Smooth muscle cell (in vitro differentiated cells): Measurements from ENCODE around the gene TMEM63B. TPM values are rescaled to one million over a fixed set of nuclear protein-coding genes. Genes with fewer than 3 reads are reported as not detected.

Experiments used
- DNase-seq: peaks from one replicate; lab custom pipeline; 2025; ENCODE audit not compliant: unreplicated experiment; lab: John Stamatoyannopoulos, UW
- H2AFZ ChIP-seq: fragments of 200-600 bp; sonication (generic); 2 replicates; pipeline ENCODE4 v1.6.0; 2016; ENCODE audit warnings: antibody characterized with exemption, low read depth, mild to moderate bottlenecking
- H3F3A ChIP-seq: fragments of 200-600 bp; sonication (generic); 2 replicates; pipeline ENCODE4 v1.6.0; 2017; ENCODE audit warnings: antibody characterized with exemption, low read depth
- H3K27ac ChIP-seq: fragments of 200-600 bp; sonication (generic); 2 replicates; pipeline ENCODE4 v1.5.1; 2016; ENCODE audit warnings: low read depth, mild to moderate bottlenecking
- H3K27me3 ChIP-seq: fragments of 200-600 bp; sonication (generic); 2 replicates; pipeline ENCODE4 v1.6.1; 2016; ENCODE audit warnings: low read depth, mild to moderate bottlenecking
- H3K36me3 ChIP-seq: fragments of 200-600 bp; sonication (generic); 2 replicates; pipeline ENCODE4 v1.5.1; 2016; ENCODE audit warnings: low read depth
- H3K4me1 ChIP-seq: fragments of 200-600 bp; sonication (generic); 2 replicates; pipeline ENCODE4 v1.5.1; 2016; ENCODE audit warnings: low read depth
- H3K4me2 ChIP-seq: fragments of 200-600 bp; sonication (generic); 2 replicates; pipeline ENCODE4 v1.6.0; 2016; ENCODE audit warnings: mild to moderate bottlenecking
- H3K4me3 ChIP-seq: fragments of 200-600 bp; sonication (generic); 2 replicates; pipeline ENCODE4 v1.5.1; 2016; ENCODE audit warnings: mild to moderate bottlenecking
- H3K79me2 ChIP-seq: fragments of 200-600 bp; sonication (generic); 2 replicates; pipeline ENCODE4 v1.6.0; 2016; ENCODE audit warnings: low read depth, mild to moderate bottlenecking
- H3K9ac ChIP-seq: fragments of 200-600 bp; sonication (generic); 2 replicates; pipeline ENCODE4 v1.6.0; 2016; ENCODE audit warnings: low read depth
- H3K9me3 ChIP-seq: fragments of 200-600 bp; sonication (generic); replicated peaks from 2 replicates; pipeline ENCODE4 v1.5.1; 2016; ENCODE audit warnings: low read depth
- H4K20me1 ChIP-seq: fragments of 200-600 bp; sonication (generic); 2 replicates; pipeline ENCODE4 v1.6.0; 2016; ENCODE audit warnings: low read depth
- WGBS: methylation state at CpG from one replicate; pipeline ENCODE4 v1.1.7; 2016; ENCODE audit warnings: low lambda C conversion rate; 5-methylcytosine and 5-hydroxymethylcytosine counted together
- polyA plus RNA-seq: library from polyadenylated mRNA; unstranded; fragments of >200 nt; fragmentation: Nextera tagmentation; extraction: Ambion mirVana; gene quantifications from 2 replicates; pipeline ENCODE4 v1.2.1, GENCODE V29; 2016
- total RNA-seq: library from RNA; depleted of rRNA; stranded (reverse); fragments of >200 nt; gene quantifications from 2 replicates; pipeline ENCODE4 v1.2.3, GENCODE V29; 2014
- TF ChIP-seq, protein P1 (sequence below): fragments of 200-600 bp; sonication (generic); IDR thresholded peaks from 2 replicates; pipeline ENCODE4 v1.5.1; 2017; ENCODE audit warnings: borderline replicate concordance, mild to moderate bottlenecking, antibody characterized with exemption; ENCODE audit not compliant: insufficient read depth, poor library complexity, severe bottlenecking

The TMEM63B gene
- total and polyA plus RNA-seq, 2 experiments from 2014 or later = 10.8 to 21.2 TPM

DNA sequence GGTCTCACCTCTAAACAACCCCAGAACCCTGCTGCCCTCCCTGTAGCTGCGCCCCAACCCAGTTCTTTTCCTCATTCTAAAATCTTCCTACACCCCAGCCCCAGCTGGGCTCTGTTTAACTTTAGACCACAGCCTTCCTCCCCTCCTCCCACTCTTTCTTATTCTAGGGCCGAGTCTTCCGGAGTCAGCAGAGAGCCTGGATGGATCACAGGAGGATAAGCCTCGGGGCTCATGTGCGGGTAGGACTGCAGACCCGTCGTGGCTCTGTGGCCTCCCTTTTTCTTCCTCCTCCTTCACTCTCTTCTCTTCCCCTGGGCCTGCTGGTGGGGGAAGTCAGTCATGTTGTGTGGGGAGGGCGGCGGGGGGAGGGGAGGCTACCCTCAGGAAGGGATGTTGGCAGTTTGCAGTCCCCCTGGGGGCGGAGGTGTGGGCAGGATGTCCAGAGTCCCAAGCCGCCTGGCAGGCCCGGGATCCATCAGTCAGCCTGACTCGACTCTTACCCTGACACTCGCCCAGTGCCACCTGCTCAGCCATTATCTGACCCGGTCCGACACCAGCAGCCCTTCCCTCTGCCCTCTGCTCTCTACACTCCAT lies 39.3 kb downstream of the TMEM63B start:
- H3K27ac ChIP-seq = no peak overlapping the region
- peak overlapping the region; percentile 39 for H3K4me2 ChIP-seq
- TF ChIP-seq, protein P1, sequence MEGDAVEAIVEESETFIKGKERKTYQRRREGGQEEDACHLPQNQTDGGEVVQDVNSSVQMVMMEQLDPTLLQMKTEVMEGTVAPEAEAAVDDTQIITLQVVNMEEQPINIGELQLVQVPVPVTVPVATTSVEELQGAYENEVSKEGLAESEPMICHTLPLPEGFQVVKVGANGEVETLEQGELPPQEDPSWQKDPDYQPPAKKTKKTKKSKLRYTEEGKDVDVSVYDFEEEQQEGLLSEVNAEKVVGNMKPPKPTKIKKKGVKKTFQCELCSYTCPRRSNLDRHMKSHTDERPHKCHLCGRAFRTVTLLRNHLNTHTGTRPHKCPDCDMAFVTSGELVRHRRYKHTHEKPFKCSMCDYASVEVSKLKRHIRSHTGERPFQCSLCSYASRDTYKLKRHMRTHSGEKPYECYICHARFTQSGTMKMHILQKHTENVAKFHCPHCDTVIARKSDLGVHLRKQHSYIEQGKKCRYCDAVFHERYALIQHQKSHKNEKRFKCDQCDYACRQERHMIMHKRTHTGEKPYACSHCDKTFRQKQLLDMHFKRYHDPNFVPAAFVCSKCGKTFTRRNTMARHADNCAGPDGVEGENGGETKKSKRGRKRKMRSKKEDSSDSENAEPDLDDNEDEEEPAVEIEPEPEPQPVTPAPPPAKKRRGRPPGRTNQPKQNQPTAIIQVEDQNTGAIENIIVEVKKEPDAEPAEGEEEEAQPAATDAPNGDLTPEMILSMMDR = no peak
- peaks cover 4% of the 10 kb centered on the region for H3K27me3 ChIP-seq
- H3K9me3 ChIP-seq = no peaks in the 10 kb centered on the region
- WGBS = 31% methylated on average over 10 of the region's 16 CpGs
- H3K4me3 ChIP-seq = no peak overlapping the region
- no peak overlapping the region for H3K9ac ChIP-seq
- H3F3A ChIP-seq = no peaks in the 10 kb centered on the region
- H3K36me3 ChIP-seq = no peaks in the 10 kb centered on the region
- no peaks in the 10 kb centered on the region for H3K4me1 ChIP-seq
- no peak overlapping the region for H2AFZ ChIP-seq
- H3K79me2 ChIP-seq = no peaks in the 10 kb centered on the region
- no peak for DNase-seq
- H4K20me1 ChIP-seq = no peaks in the 10 kb centered on the region

DNA sequence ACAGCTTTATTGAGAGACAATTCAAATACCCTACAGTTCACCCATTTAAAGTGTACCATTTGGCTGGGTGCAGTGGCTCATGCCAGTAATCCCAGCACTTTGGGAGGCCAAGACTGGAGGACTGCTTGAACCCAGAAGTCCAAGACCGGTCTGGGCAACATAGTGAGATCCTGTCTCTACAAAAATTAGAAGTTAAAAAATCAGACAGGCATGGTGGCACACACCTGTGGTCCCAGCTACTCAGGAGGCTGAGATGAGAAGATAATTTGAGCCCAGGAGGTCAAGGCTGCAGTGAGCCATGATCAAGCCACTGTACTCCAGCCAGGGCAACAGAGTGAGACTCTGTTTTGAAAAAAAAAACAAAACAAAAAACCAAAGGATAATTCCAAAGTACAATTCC lies 40.2 kb downstream of the TMEM63B start:
- TF ChIP-seq, protein P1 = no peak
- no peaks in the 10 kb centered on the region for H3K9me3 ChIP-seq
- 96% methylated on average over 1 of the region's 1 CpG for WGBS

GRCh38 chr6:44169154-44169553 lies 41.8 kb downstream of the TMEM63B start:
- H3K4me2 ChIP-seq = no peak overlapping the region
- peaks cover 4% of the 10 kb centered on the region for H3K27me3 ChIP-seq
- no peaks in the 10 kb centered on the region for H3K4me1 ChIP-seq
- no peaks in the 10 kb centered on the region for H3F3A ChIP-seq
- H3K79me2 ChIP-seq = no peaks in the 10 kb centered on the region
- no peak overlapping the region for H3K27ac ChIP-seq
- H4K20me1 ChIP-seq = no peaks in the 10 kb centered on the region
- H3K36me3 ChIP-seq = no peaks in the 10 kb centered on the region
- H2AFZ ChIP-seq = no peak overlapping the region
- no peak overlapping the region for H3K9ac ChIP-seq
- WGBS = 89% methylated on average over 9 of the region's 9 CpGs
- DNase-seq = no peak
- no peak overlapping the region for H3K4me3 ChIP-seq
- H3K9me3 ChIP-seq = no peaks in the 10 kb centered on the region
- TF ChIP-seq, protein P1 = no peak

More for the DNA sequence above, 40.2 kb downstream of the TMEM63B start:
- Histone ChIP-seq H4K20me1 (no peaks in the 10 kb centered on the region), H2AFZ (no peak overlapping the region), H3F3A (no peaks in the 10 kb centered on the region), H3K4me1 (no peaks in the 10 kb centered on the region), H3K9ac (no peak overlapping the region), H3K4me2 (no peak overlapping the region), H3K27ac (no peak overlapping the region), H3K36me3 (no peaks in the 10 kb centered on the region), H3K79me2 (no peaks in the 10 kb centered on the region), H3K4me3 (no peak overlapping the region), H3K27me3 (peaks cover 4% of the 10 kb centered on the region)
- no peak for DNase-seq
